ENCODE data around the gene EIF4E1B.

EIF4E1B gene

GRCh38 chr5:176694146-176694545 lies 63.7 kb downstream of the EIF4E1B start:
- no peak for DNase-seq

DNA sequence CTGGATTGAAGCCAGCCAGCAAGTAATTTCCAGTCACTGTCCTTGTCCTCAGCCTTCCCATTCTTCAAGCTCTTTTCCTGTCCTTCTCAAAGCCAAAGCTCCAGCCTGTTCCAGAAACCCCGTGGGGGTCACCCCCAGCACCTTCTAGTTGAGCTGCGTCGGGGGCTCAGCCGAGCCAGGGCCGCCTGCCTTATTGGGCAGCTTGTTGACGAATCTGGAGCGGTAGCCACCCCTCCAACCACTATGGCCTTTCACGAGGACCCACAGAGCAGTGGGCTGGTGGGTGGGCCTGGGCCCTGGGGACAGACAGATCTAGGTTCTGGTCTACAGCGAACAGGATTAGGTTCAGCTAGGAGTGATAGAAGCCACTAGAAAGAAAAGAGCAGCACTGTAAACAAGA lies 64.2 kb downstream of the EIF4E1B start:
- DNase-seq: no peak

- DNase-seq: no peak
Measured at GRCh38 chr5:176695073-176695472, 64.6 kb downstream of the EIF4E1B start.
